Stimulated activated CD8-positive, alpha-beta memory T cell treated with anti-CD3 and anti-CD28 coated beads, Interleukin-2, amount 100 ng/mL, for 1 hour (primary cell): ENCODE results near the gene TAS2R60.
"Not testable (repeated sequence)": the region's sequence is repeated elsewhere in the genome, so short reads cannot be mapped to it uniquely, and the experiment has no call there.

Experiments
- DNase-seq, 2 donors: peaks; one replicate each; pipeline ENCODE4 v3.0.0-alpha.2; 2020; ENCODE audit warnings: low read depth in 2 of 2

TAS2R60 gene

DNA sequence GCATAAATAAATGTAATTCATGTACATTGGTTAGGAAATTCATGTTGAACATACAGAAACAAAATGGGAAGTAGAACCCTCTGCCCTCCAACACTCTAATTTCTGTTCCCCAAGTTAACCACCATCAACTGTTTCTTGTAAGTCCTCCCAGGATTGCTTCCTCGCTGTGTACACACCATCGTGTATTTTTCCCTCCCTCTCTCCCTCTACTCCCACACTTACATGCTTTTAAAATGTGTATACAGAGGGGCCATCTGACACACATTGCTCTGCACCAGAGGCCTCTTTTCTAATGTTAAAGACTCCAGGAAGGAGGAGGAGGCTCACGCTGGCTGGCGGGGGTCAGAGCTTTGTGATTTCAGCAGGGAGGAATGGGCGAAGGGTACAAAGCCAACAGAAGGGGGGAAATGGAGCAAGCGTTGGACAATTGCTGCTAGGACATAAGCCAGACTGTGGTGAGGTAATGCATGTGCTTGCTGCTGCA, 32.7 kb upstream of the TAS2R60 start:
- no peak for DNase-seq

DNA sequence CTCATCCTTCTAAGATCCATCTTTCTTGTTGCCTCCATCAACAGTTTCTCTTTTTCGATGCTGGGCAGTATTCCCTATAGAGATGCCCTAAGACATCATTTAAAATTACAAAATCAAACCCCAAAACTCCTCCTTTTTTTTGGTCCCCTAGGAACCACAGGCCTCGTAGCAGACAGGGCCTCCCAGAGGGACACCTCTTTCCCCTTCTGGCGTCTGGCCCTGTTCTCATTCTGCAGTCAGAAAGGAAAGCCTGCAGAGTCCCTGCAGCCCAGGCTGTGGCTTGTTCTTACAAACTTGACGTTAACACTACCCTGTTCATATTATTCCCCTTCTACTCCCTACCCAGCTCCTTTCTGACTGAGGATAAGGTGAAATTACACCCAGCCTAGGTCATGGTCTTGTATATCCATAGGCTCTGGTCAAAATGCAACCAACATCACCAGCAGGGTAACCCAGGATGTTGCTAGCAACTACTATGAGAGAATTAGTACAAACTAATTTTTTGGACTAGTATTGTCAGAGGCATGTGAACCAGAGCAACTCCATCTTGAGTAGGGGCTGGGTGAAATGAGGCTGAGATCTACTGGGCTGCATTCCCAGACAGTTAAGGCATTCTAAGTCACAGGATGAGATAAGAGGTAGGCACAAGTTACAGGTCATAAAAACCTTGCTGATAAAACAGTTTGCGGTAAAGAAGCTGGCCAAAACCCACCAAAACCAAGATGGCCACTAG, 31.1 kb upstream of the TAS2R60 start:
- DNase-seq: no peak

DNA sequence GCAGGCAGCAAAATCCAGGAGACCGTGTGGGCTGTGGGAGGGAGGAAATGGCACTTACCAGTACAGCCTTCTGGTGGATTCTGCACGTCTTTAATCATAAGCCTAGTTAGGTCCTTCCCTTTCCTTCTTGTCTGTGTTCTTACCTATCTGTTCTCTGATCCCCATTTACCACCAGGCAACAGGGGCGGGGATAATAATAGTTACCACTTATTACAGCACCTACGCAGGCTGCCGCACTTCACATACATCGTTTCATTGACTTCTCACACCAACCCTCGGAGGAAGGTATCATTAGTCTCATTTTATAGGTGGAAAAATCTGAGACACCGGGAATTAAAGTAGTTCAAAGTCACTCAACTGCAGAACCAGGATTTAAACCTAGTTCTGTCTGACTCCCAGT, 30.1 kb upstream of the TAS2R60 start:
- DNase-seq: no peak

DNA sequence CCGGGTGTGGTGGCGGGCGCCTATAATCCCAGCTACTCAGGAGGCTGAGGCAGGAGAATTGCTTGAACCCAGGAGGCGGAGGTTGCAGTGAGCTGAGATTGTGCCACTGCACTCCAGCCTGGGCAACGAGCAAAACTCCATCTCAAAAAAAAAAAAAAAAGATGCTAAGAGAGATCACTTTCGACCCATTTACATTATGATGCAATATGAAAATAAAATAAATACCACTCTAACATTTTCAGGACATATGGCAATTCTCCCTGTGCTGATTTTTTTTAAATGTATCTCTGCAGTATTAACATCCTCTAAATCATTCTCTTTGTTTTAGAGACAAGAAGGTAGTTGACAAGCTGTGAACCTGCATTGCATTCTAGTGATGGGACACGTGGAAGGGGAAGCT, 28.0 kb upstream of the TAS2R60 start:
- not testable (repeated sequence) for DNase-seq

DNA sequence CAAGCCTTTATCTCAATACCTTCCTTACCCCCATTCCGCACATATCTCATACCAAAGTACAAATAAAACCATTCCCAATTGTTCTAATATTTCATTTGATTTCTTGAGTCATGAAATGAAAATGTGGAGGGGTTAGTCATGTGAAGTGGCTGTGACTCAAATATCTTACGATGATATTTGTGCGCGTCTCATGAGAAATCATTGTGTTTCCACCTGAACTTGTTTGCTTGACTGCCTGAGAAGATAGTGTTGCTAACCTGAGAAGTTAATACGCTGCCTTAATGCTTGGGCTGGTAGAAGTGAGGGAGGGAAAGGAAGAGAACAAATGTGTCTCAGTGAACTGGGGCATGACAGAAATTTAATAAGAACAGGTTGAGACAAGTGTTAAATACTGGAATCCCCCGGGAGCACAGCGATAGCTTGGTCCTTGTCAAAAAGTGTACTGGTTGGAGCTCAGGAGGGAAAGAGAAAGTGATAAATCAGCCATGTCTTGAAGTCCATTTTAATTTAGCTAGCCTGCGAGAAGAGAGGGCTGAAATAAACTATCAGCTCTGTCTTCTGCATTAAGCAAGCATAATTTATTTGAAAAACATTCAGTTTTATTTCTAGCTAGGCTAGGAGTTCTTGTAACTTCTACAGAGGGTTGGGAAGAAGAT, 27.4 kb upstream of the TAS2R60 start:
- DNase-seq: no peak

DNA sequence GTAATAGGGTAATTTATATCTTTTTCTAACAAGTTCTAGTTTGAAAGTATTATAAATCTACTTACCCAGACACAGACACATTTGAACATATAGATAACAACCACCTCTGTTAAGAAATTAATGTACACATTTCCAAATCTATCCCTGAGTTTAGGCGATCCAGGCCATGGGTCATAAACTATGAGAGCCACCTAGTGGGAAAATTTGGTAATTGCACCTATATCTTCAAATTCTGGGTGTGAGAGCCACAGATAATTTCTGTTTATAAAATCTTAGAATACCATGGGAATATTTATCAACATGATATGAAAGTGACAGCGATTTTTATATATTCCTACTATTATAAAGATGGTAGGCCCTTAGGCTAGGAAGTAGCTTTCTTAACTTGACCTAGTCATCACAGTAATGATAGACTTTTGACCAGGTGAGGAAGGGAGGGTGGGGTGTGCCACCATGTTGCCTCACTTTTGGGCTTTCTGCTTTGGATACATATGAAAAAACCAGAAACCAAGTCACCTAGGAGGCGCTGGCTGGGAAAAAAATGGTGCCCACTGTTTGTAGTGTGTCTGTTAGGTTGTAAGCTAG, 26.6 kb upstream of the TAS2R60 start:
- no peak for DNase-seq

DNA sequence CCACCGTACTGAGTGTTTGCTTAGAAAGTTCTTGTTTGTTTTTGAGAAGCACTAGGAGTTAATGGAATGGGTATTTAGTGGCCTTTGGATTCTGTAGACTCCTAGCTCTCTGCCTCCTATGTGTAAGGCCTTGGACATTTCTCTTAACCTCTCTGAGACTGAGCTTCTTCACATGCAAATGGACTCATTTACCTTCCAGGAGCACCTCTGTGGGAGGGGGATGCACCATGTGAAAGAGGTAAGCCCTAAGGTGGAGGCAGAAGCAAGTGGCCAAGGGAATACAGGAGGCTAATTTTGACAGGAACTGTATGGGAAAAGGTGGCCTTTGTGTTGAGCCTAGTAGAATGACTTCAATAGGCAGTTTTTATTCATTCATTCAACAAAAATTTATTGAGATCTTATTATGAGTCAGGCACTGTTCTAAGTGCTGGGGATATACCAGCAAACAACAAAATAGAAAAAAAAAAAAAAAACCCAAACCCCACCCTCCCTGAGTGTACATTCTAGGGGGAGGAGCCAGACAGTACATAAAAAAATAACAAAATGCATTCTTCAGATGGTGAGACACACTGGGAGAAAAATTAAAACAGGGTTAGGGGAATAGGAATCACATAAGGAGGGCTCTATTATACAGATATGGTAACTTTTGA, 25.4 kb upstream of the TAS2R60 start:
- no peak for DNase-seq

DNA sequence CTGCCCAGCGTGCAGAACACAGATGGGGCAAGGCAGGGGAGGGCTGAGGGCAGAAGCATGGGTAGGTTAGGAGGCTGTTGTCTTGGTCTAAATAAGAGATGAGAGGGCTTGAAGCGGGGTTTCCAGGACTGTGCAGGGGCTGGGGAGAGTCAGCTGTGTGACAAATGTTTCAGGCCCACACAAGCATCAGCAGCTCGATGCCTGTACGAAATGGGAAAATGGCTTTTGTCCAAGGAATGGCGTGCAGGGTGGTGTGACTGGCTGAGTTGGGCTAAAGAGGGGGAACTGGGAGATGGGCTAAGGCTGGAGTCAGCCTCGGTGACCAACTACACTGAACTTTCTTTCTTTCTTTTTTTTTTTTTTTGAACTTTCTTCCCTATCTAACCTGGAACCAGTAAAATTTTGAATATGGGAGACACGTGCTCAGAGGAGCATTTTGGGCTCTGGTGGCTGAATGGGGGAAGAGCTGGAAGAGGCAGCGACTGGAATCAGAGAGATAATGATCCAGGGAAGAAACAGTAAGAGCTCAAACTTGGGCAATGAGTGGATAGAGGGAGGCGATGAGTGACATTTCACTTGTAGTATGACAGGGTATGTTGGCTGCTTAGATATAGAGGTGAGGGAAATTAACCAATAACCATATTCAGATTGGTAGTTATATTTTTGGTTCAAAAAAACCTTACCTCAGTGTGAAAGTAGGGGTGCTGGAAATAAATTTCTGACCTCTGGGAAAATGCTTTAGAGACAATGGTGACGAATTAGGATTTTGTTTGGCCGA, 24.4 kb upstream of the TAS2R60 start:
- DNase-seq: no peak

DNA sequence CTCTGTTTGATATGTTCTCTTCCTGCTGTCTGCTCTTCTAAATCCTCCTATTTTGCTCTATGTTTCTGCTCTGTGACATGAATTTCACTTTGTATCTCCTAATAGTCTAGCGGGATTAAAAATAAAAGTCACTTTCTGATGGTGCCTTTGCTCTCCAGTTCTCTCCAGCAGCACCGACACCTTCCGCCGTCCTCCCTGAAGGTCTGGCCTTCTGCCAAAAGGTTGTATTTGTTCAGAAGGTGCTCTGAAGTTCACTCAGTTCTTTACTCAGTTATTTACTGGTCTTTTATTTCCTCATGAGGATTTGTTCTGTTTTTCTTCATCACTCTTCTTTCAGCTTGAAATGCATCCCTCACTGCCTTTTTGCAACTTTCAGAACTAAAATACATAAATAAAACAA, 23.4 kb upstream of the TAS2R60 start:
- DNase-seq: no peak

DNA sequence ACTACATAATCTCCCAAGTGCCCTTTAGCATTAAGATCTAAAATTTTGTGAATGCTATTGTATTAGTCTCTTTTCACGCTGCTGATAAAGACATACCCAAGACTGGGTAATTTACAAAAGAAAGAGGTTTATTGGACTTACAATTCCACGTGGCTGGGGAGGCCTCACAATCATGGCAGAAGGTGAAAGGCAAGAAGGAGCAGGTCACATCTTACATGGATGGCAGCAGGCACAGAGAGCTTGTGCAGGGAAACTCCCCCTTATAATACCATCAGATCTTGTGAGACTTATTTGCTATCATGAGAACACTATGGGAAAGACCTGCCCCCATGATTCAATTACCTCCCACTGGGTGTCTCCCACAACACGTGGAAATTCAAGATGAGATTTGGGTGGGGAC, 22.6 kb upstream of the TAS2R60 start:
- not testable (repeated sequence) for DNase-seq

DNA sequence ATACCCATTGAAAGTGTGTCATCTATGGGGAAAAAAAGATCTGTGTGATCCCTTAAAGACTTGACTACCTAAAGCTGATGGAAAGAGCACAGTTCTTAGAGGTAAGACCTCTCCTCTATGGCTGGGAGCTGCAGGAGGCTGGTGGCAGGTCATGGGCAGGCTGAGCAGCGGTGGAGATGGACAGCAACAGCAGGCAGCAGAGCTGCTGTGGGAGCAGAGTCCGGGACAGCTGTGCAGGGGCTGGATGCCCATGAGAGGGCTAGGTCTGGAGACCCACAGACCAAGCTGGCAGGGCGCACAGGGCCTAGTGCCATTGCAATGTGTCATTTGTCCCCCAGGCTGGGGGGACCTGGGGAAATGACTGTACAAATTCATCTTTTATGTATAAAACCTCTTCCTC, 21.2 kb upstream of the TAS2R60 start:
- no peak for DNase-seq

DNA sequence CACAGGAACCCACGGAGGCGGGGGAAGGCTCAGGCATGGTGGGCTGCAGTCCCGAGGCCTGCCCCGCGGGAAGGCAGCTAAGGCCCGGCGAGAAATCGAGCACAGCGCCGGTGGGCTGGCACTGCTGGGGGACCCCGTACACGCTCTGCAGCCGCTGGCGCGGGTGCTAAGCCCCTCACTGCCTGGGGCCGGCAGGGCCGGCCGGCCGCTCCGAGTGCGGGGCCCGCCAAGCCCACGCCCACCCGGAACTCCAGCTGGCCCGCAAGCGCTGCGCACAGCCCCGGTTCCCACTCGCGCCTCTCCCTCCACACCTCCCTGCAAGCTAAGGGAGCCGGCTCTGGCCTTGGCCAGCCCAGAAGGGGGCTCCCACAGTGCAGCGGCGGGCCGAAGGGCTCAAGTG, 18.8 kb upstream of the TAS2R60 start:
- not testable (repeated sequence) for DNase-seq

DNA sequence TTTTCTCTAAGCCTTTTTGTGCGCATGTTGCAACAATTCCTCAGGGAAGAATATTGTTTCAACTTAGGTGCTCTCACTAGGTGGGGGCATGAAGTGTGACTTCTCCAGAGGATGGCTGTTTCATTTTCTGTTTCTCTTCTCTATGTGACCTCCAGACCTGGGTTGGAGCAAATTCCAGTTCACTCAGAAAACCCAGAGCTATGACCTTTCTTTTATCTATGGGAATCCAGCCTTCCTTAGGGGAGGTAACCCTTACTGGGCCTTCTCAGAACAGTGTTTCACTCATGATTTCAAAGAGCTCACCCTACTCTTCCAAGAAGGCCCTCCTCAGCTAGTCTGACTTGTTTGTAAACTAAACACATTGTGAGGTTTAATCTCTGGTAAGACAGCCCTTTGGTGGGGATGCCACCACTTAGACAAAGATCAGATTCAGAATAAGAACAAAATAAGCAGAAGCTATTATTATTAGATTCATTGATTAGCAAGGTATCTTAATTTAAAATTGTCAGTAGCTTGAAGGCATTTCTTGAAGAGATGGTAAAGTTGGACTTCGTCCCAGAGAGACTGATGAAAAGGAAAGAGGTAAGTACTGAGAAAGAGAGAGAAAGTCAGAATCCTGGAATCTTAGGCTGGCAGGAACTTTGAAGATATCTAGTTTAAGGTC, 16.6 kb upstream of the TAS2R60 start:
- DNase-seq: no peak

DNA sequence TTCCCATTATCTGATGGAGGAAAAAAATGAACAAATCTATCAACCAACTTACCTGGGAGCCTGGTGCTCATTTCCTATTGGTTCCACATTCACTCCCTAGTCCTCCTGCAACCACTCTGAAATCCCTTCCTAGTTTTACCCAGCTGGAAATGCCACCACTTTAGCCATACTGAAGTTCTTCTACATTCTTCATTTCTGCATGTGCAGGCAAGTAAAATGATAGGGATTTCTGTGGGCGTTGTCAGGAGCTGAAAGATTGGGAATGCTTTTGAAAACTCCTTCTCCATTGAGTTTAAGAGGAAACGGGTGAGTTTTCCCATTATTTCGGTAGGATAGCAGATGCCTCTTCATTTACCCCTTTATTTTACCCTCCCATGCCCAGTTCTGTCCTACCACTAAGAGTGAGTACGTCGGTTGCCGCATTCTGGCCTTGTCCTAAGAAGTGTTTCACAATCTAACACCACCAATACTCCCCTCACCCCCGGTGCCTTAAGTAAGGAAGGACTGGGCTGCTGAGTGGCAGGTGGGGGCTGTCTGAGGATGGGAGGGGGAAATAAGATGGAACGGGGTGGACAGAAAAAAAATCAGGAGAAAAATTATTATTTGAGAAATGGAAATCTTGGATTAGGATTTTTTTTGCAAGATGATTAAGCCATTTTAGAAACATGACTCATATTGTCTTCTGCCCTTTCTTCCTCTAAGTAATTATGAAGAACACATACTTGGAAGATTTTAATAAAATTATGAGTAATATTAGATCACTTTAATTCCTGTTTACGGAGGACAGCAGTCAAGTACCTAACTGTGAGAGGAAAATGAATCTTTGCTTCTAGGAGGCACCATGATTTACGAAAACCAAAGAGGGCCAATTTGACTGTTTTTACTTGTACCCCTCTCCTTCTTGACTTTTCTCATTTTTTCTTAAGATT, 13.2 kb upstream of the TAS2R60 start:
- no peak for DNase-seq

DNA sequence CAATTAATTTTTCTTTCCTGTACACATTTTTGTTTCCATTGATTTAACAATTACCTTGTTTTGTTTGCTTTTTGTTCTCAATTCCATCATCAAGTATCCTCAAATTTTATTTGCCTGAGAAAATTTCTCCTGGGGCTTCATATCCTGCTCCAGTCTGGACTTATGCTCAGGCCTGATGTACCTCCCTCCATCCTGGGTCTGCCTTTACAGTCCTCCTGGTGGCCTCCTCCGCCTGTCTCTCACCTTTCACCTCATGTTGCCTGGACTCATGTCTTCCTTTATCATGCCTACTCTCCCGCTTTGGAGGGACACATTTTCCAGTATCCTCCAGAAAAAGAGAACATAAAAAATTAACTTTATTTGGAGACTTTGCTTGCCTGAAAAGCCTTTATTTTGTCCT, 12.1 kb upstream of the TAS2R60 start:
- DNase-seq: no peak

DNA sequence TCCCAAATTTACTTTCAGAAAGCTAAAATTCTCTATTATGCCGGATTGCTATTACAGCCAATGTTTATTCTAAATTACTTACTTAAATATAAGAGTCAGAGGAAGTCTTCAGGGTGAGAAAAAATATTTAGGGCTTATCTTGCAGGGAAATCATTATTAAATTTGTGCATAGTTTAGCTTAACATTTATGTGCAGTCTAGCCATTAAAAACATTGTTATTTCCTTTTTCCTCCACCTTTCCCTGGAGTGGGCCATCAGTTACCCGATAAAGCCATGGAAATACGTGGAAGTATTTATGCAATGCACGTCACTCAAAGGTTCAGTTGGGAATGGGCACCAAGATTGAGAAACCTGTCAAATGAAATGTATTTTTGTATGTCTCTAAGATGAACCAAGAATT, 9.5 kb upstream of the TAS2R60 start:
- DNase-seq: no peak

DNA sequence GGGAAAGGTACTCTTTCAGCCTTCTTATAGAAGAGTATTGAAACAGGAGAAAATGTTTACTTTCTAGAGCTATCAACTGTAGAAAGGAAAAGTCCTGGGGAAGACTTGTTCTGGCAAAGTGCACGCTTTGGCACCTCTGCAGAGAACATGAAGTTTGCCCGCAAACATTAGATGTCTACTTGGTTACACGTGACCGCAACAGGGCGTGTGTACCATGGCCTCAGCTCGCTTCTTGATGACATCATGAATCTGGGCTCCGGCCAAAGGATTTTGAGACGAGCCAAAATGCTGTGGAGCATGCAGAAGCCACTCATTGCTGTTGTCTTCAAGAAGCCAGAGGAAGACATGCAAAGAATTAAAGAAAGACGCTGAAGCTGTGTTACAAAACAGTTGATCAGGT, 8.6 kb upstream of the TAS2R60 start:
- no peak for DNase-seq

DNA sequence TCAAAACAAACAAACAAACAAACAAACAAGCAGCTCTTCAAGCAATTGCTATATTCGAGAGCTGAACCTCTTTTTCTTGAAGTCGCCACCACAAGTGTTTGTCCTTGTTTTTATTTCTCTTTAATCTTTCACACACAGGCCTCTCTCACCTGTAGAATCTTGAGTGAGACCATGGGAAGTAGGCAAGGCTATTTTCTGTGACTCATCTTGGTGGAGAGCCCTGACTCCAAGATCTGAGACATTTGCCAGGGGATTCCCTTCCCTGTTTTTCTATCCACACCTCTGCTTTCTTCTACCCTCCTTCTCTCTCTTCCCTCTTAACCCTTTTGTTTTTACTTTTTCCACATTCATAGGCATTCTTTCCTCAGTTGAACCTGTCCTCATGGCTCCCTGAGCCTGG, 8.0 kb upstream of the TAS2R60 start:
- no peak for DNase-seq

DNA sequence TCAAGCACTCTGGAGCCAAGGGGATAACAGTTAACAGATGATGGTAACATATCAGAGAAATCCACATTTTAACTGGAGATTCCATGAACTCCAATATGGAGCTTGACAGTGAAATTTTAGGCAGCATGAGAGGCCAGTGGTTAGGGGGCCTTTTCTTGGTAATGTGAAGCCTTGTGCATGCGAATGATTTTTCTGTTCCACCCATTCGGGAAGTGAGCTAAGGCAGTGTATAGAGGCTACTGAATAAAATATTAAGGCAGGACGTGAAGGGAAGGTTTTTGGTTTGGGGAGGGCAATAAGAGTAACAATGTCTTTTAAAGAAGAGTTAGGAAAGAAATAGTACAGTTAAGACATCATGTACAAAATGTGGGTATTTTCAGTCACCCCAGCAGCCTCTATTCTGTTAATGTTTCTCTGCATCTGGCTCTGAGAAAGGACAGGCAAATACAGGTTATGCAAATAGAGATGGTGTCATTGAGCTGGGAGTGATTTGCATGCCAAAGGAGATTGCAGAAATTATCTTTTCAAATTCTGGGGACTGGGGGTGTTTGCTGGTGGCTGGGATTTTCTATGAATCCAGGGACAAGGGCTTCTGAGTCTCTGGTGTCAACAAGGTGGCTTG, 6.8 kb upstream of the TAS2R60 start:
- no peak for DNase-seq

DNA sequence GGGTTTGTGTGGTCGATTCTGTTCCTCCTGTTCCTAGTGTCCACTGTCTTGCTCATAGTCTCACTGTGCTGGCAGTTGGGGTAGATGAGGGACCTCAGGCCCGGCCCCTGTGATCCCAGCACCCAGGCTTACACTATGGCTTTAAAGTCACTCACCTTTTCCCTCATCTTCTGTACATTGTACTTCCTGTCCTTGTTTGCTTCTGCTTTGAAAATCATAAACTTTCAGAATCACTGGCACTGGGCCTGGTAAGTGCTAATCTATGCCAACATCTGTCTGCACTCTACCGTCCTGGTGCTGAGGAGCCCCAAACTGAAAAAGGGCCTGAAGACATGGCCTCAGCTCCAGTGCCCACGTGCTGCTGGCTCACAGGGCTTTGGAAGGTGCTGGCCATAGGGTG, 5.7 kb upstream of the TAS2R60 start:
- no peak for DNase-seq
